ENCODE data around the gene NOTUM. TPM values are rescaled to one million over a fixed set of nuclear protein-coding genes. Genes with fewer than 3 reads are reported as not detected.
A peak's percentile ranks its signal among the peaks of the same experiment; 100 is the strongest.
"Not testable (repeated sequence)": the region's sequence is repeated elsewhere in the genome, so short reads cannot be mapped to it uniquely, and the experiment has no call there.

NOTUM gene
- total RNA-seq, 1 donor from 2014 or later: 4.2 TPM

- DNase-seq (ENCODE audit: low spot score): peak; percentile 91
- ATAC-seq: peak; percentile 63
Measured at GRCh38 chr17:81926451-81927151, 34.4 kb downstream of the NOTUM start.

GRCh38 chr17:81925860-81926450 lies 35.0 kb downstream of the NOTUM start:
- ATAC-seq (no peak), DNase-seq (ENCODE audit: low spot score) (no peak)

GRCh38 chr17:81924557-81925532 lies 36.1 kb downstream of the NOTUM start:
- DNase-seq (ENCODE audit: low spot score) (peak; percentile 82), ATAC-seq (peak; percentile 55)

- ATAC-seq (peak; percentile 40), DNase-seq (ENCODE audit: low spot score) (peak; percentile 76)
Measured at GRCh38 chr17:81923302-81924260, 37.4 kb downstream of the NOTUM start.

- ATAC-seq (no peak), DNase-seq (ENCODE audit: low spot score) (no peak)
Measured at GRCh38 chr17:81922566-81923301, 38.3 kb downstream of the NOTUM start.

- DNase-seq (ENCODE audit: low spot score) (no peak), ATAC-seq (no peak)
Measured at GRCh38 chr17:81921996-81922565, 38.9 kb downstream of the NOTUM start.

- ATAC-seq (no peak), DNase-seq (ENCODE audit: low spot score) (no peak)
Measured at GRCh38 chr17:81921537-81921862, 39.5 kb downstream of the NOTUM start.

GRCh38 chr17:81920612-81921536 lies 40.1 kb downstream of the NOTUM start:
- ATAC-seq (no peak), DNase-seq (ENCODE audit: low spot score) (no peak)

- ATAC-seq (peak; percentile 12), DNase-seq (ENCODE audit: low spot score) (no peak)
Measured at GRCh38 chr17:81918832-81919545, 42.0 kb downstream of the NOTUM start.

GRCh38 chr17:81918333-81918669 lies 42.7 kb downstream of the NOTUM start:
- DNase-seq (ENCODE audit: low spot score): not testable (repeated sequence)
- ATAC-seq: peak; percentile 36

- DNase-seq (ENCODE audit: low spot score) (peak; percentile 80), ATAC-seq (peak; percentile 78)
Measured at GRCh38 chr17:81917565-81918332, 43.2 kb downstream of the NOTUM start, which contains the start of gene SIRT7. TSS of gene SIRT7 (minus strand) at chr17:81918176. CDS start at chr17:81918131, 45 bp downstream.

GRCh38 chr17:81916234-81917001 lies 44.6 kb downstream of the NOTUM start:
- ATAC-seq (no peak), DNase-seq (ENCODE audit: low spot score) (no peak)

GRCh38 chr17:81915331-81915730 lies 45.7 kb downstream of the NOTUM start:
- ATAC-seq (no peak), DNase-seq (ENCODE audit: low spot score) (no peak)

GRCh38 chr17:81914103-81914850 lies 46.7 kb downstream of the NOTUM start:
- no peak for ATAC-seq
- no peak for DNase-seq (ENCODE audit: low spot score)

- ATAC-seq: no peak
Measured at GRCh38 chr17:81913394-81914102, 47.4 kb downstream of the NOTUM start.

More at GRCh38 chr17:81913394-81914102, 47.4 kb downstream of the NOTUM start:
- no peak for DNase-seq (ENCODE audit: low spot score)

Data from left lobe of liver (tissue), 2 donors.